ENCODE results near the gene PLD1.

PLD1 gene

DNA sequence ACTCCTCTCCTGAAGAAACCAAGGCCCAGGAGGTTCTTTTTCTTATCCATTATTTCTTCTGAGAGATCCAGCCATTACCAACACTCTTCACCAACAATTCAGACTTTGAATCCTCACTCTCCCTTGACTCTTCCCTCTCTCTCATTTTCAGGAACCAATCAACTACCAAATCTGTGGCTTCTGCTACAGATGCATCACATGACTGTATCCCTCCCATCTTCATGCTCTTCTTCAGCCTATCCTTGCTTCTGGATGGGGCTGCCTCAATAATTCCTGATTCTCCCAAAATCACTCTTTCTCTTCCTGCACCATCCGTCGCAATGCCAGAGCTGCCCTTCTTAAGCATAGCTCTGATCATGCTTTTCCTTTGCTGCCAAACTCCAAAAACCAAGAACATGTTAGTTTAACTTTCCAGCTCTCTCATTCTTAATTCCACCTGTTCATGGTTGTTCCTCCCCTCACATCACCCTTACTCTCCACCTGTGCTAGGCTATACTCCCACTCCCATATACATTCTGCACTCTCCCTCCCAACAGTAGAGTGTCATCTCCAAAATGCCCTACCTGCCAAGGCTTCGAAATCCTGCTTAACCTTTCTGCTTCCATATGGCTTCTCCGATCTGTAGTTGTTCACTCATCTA, 13.5 kb downstream of the PLD1 start:
- DNase-seq, result no peak

- no peak for DNase-seq
Measured at GRCh38 chr3:171792531-171792930, 17.8 kb downstream of the PLD1 start.

GRCh38 chr3:171791692-171792076, 18.6 kb downstream of the PLD1 start:
- DNase-seq, result no peak

DNA sequence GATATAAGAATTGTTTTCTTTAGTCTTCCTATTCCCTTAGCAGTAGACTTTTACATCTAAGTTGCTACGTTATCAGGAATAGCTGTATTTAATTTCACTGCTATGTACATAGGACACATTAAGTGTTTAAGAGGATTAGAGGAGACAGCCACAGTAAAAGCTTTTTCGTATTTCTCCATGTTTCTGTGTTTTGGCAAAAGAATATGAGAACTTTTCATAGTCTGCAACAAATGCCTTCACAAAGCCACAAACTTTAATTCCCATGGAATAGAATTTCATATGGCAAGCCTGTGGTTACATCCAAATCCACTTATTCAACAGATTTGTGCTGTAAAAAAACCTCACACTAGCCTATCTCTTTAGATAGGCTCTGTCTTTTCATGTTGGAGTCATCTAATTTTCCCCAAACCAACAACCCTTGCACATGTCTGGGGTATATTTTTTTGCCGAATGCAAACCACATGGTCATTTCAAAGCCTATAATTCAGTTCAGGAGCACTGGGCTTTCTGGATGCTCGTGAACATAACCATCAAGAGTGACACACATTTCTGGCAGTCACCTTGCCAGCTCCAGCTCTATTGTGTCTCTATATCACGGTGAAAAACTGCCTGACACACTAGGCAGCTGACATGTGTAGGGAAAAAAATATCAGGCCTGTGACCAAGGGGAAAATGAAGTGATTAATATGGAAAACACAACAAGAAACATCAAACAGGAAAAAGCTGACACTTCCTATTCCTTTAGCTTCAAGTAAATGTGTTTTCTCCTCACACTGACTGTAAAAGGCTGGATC, 19.2 kb downstream of the PLD1 start:
- peak; percentile 69 for DNase-seq

- DNase-seq, result no peak
Measured at GRCh38 chr3:171790574-171790897, 19.7 kb downstream of the PLD1 start.

DNA sequence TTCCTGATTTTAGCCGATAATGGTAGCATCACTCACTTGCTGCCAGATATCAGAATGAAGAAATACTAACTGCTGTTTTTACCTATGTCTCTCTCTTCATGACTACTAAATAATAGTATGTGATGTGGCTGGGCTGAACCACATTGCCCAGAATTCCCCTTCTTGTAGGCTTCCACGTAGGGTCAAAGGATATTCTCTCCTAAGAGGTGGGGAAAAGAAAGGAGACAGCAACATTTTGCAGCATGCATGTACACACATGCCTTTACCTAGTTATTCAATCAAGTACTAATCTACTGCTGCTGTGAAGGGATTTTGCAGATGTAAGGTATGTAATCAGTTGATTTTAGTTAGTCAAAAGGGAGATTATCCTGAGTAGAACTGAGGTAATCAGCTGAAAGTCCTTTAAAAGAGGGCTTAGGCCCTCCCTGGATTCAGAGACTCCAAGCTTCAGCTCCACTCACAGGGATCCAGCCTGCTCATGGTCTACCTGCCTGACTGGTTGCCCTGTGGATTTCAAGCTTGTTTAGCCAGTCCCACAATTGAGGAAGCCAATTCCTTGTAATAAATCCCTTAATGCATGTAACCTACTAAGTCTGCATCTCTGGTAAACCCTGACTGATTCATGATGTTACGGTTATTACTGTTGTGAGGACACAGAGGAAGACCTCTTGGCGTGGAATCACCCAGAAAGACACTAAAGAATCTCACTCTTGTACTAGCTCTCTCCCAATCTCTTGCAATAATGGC, 20.4 kb downstream of the PLD1 start:
- no peak for DNase-seq

DNA sequence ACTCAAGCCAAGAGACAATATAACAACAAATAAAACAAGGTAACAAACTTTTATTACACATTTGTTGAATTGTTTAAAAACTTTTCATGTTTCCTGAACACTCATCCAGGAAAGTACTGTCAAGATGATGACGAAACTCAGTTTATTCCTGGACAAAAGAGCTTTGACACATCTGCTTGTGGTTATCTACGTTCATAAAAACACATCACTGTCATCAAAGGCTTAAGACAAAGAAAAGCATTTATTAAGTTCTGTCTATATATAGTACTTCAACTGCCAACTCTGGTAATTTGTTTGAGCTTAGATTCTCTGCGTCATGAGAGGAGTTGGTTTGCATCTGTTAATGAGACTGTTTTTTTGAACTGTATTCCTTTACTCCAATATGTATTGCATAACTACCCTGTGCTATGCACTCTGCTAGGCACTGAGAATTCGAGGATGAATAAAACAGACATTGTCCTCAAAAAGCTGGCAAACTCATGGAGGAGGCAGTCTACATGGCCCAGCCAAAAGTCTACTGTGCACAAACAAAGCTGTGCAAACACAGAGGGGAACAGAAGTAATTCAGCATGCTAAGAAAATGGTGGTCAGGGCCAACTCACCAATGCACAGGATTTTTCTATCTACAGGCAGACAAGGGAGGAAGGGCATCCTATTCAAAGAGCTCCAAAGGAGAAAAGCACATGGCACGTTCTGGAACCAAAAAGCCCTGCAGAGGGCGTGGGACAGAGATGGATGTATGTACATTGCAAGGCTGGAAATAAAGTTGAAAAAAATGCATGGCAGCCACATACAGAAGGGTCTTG, 21.5 kb downstream of the PLD1 start:
- peak; percentile 95 for DNase-seq

- no peak for DNase-seq
Measured at GRCh38 chr3:171786997-171787396, 23.3 kb downstream of the PLD1 start.

DNA sequence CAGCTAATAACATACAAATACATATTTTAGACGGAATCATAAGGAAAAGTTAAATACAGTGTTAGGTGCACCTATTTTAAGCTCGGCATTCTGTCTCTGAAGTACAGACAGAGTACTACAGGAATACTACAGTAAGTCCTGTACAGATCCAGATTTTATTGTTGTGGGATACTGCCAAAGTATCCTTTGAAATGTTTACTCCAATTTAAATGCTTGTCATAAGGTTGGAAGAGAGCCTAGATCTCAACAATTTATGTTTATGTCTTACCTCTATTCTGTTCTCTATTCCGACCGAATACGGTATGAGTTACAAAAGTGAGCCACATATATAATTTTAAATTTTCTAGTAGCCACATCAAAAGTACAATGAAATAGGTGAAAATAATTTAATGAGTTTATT, 25.3 kb downstream of the PLD1 start:
- DNase-seq, result no peak

- no peak for DNase-seq
Measured at GRCh38 chr3:171784387-171784786, 25.9 kb downstream of the PLD1 start.

GRCh38 chr3:171783626-171784025, 26.7 kb downstream of the PLD1 start:
- DNase-seq, result no peak

DNA sequence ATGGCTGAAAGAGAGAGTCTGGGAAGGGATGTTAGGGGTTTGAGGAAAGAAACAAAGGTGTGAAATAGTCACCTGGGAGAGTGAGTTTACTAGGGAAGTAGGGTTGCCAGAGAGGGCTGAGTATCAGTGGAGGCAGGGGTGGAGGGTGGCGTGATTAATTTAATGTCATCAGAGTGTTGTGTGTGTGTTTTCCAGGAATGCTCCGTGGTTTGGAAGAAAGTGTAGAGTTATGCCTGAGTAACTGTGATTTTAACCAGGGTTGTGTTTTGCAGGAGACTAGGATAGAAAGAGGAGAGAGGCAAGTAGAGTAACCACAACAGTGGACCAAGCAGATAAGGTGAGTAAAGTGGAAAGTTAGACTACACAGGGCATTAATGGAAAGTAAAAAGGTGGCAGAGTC, 27.2 kb downstream of the PLD1 start:
- DNase-seq, result peak; percentile 48

GRCh38 chr3:171782617-171783016, 27.7 kb downstream of the PLD1 start:
- DNase-seq, result no peak

DNA sequence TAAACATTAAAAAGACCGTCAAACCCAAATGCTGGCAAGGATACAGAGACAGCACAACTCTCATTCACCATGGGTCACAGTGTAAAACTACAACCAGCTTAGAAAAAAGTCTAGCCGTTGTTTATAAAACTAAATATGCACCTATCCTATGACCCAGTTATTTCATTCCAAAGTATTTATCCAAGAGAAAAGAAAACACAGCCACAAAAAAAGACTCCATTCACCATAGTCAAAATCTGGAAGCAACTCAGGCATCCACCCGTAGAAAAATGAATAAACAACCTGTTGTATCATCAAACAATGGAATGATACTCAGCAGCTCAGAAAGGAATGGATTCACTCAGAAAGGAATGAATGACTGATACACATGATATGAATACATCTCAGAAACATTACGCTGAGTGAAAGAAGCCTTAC, 28.6 kb downstream of the PLD1 start:
- DNase-seq, result peak; percentile 39

DNA sequence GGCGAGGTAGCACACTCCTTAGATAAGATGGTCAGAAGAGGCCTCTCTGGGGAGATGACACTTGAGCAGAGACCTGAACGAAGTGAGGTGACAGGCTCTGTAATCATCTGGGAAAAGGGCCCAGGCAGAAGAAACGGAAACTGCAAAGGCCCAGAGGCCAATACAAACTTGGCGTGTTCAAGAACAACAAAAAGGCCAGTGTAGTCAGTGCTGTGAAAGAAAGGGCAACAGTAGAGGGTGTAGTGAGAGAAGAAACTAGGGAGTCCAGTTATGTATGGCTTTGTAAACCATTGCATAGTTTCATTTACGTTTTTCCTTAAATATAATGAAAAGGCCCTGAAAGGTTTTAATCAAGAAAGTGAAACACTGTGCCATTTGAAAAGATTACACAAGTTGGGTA, 31.8 kb downstream of the PLD1 start:
- no peak for DNase-seq

- DNase-seq, result no peak
Measured at GRCh38 chr3:171777596-171777995, 32.7 kb downstream of the PLD1 start.

GRCh38 chr3:171776839-171777583, 33.3 kb downstream of the PLD1 start:
- DNase-seq, result no peak

DNA sequence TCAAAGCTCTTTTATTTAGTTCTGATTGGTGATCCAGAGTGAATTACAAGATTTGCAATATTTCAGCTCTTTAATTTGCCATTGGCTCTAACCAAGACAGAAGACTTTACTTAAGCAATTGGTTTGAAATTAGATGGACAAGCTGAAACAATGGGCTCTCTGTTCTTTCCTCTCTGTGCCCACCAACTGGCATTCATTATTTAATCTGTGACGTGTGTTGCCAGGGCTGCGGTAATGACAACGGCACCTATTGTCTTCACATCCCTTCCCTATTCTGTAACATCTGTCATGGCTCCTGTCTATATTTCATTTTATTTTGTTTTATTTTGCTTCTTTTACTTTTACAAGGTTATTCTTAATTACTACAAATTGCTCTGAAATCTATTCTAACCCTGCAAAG, 33.9 kb downstream of the PLD1 start:
- DNase-seq, result no peak

DNA sequence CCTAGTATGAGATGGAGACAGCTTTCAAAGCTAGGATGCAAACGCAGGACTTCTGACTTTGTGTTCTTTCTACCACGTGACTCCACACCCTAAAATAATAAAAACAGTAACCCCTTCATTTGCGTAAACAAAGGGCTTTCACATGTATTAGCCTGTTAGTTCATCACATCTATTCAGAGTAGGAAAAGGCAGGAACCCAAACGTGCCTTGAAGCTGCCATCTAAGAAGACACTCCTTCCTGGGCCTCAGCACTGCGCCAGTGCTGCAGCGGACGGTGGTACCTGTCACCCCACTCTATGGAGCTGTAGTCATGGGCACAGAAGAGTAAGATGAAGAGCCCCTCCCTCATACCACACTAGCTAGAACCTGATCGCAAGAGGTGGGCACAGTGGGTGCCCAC, 34.3 kb downstream of the PLD1 start:
- DNase-seq, result no peak

- DNase-seq, result no peak
Measured at GRCh38 chr3:171774521-171774920, 35.8 kb downstream of the PLD1 start.

- peak; percentile 51 for DNase-seq
Measured at GRCh38 chr3:171772427-171773056, 37.7 kb downstream of the PLD1 start.
